PC-3 (cell line): ENCODE data around the gene MEGF9. TPM values are rescaled to one million over a fixed set of nuclear protein-coding genes. Genes with fewer than 3 reads are reported as not detected.

ENCODE experiments used
- ATAC-seq: fragments of 200-7000 bp; cut with Tn5 transposase; 2 replicates; pipeline ENCODE4 v1.9.1; 2020; ENCODE audit warnings: mild to moderate bottlenecking, moderate library complexity
- BruUV-seq: library from RNA; stranded (reverse); fragments of 400-500 nt; replicated peaks from 2 replicates; lab custom pipeline; 2021; lab: Mats Ljungman, UMichigan
- CTCF ChIA-PET: fragments of 300-600 bp; sonication (Branson Sonifier 250); formaldehyde crosslinking; loops from one replicate; lab custom pipeline; 2022; ENCODE audit warnings: antibody characterized with exemption; lab: Charles Lee
- POLR2A ChIA-PET: fragments of 300-600 bp; sonication (Branson Sonifier 250); formaldehyde crosslinking; loops from one replicate; lab custom pipeline; 2022; ENCODE audit warnings: antibody characterized with exemption; ENCODE audit not compliant: unreplicated experiment; lab: Charles Lee
- DNase-seq: peaks from one replicate; pipeline ENCODE4 v3.0.0-alpha.2; 2015
- H2AFZ ChIP-seq: fragments of 300-600 bp; sonication (generic); 2 replicates; pipeline ENCODE4 v1.6.0; 2016; ENCODE audit warnings: antibody characterized with exemption, low read length
- H3F3A ChIP-seq: fragments of 300-600 bp; sonication (generic); one replicate; pipeline ENCODE4 v1.6.0; 2017; ENCODE audit warnings: antibody characterized with exemption, low read length, control low read depth, mild to moderate bottlenecking; ENCODE audit not compliant: unreplicated experiment
- H3K27ac ChIP-seq: fragments of 300-600 bp; sonication (generic); 2 replicates; pipeline ENCODE4 v1.5.1; 2016; ENCODE audit warnings: mild to moderate bottlenecking, low read length
- H3K27me3 ChIP-seq: fragments of 300-600 bp; sonication (generic); 2 replicates; pipeline ENCODE4 v1.6.1; 2016; ENCODE audit warnings: low read length, mixed read lengths
- H3K36me3 ChIP-seq: fragments of 300-600 bp; sonication (generic); 2 replicates; pipeline ENCODE4 v1.6.1; 2016; ENCODE audit warnings: low read depth, mixed run types, low read length, mixed read lengths
- H3K4me1 ChIP-seq: fragments of 300-600 bp; sonication (generic); 2 replicates; pipeline ENCODE4 v1.5.1; 2016; ENCODE audit warnings: low read length; ENCODE audit not compliant: insufficient read depth
- H3K4me2 ChIP-seq: fragments of 300-600 bp; sonication (generic); 2 replicates; pipeline ENCODE4 v1.6.0; 2016; ENCODE audit warnings: low read length
- H3K4me3 ChIP-seq: fragments of 300-600 bp; sonication (generic); 2 replicates; pipeline ENCODE4 v1.5.1; 2016; ENCODE audit warnings: mild to moderate bottlenecking, low read length, mixed read lengths
- H3K79me2 ChIP-seq: fragments of 300-600 bp; sonication (generic); 2 replicates; pipeline ENCODE4 v1.6.1; 2017; ENCODE audit warnings: low read length, mixed read lengths
- H3K9ac ChIP-seq: fragments of 300-600 bp; sonication (generic); 2 replicates; pipeline ENCODE4 v1.6.0; 2016; ENCODE audit warnings: mild to moderate bottlenecking, low read length
- H3K9me2 ChIP-seq: fragments of 300-600 bp; sonication (generic); replicated peaks from 2 replicates; pipeline ENCODE4 v1.6.1; 2016; ENCODE audit warnings: mixed run types, low read length, mixed read lengths
- H3K9me3 ChIP-seq: fragments of 300-600 bp; sonication (generic); 2 replicates; pipeline ENCODE4 v1.6.1; 2016; ENCODE audit warnings: low read length, mixed read lengths
- H4K20me1 ChIP-seq: fragments of 300-600 bp; sonication (generic); 2 replicates; pipeline ENCODE4 v1.6.1; 2016; ENCODE audit warnings: low read length, mixed read lengths
- EZH2 ChIP-seq: fragments of 300-600 bp; sonication (generic); IDR thresholded peaks from one replicate; pipeline ENCODE4 v1.6.1; 2017; ENCODE audit warnings: antibody characterized with exemption, mild to moderate bottlenecking, low read length; ENCODE audit not compliant: unreplicated experiment
- EZH2phosphoT487 ChIP-seq: fragments of 300-600 bp; sonication (generic); IDR thresholded peaks from 2 replicates; pipeline ENCODE4 v1.6.1; 2018; ENCODE audit warnings: mild to moderate bottlenecking, antibody characterized with exemption, low read length, borderline replicate concordance
- intact Hi-C: fragments of 100-400 bp; cut with micrococcal nuclease; formaldehyde crosslinking; loops from 2 replicates; pipeline ENCODE4 v1.9.0; 2023
- total RNA-seq: library from RNA; depleted of rRNA; stranded (reverse); fragments of >200 nt; gene quantifications from 2 replicates; pipeline ENCODE4 v1.2.3, GENCODE V29; 2014
- TF ChIP-seq, protein P1 (sequence below): fragments of 300-600 bp; sonication (generic); conservative IDR thresholded peaks from 2 replicates; pipeline ENCODE4 v1.5.1; 2017; ENCODE audit warnings: antibody characterized with exemption, low read depth, mild to moderate bottlenecking, low read length

Gene MEGF9
- total RNA-seq, 1 experiment from 2014 or later = 2.6 TPM

DNA sequence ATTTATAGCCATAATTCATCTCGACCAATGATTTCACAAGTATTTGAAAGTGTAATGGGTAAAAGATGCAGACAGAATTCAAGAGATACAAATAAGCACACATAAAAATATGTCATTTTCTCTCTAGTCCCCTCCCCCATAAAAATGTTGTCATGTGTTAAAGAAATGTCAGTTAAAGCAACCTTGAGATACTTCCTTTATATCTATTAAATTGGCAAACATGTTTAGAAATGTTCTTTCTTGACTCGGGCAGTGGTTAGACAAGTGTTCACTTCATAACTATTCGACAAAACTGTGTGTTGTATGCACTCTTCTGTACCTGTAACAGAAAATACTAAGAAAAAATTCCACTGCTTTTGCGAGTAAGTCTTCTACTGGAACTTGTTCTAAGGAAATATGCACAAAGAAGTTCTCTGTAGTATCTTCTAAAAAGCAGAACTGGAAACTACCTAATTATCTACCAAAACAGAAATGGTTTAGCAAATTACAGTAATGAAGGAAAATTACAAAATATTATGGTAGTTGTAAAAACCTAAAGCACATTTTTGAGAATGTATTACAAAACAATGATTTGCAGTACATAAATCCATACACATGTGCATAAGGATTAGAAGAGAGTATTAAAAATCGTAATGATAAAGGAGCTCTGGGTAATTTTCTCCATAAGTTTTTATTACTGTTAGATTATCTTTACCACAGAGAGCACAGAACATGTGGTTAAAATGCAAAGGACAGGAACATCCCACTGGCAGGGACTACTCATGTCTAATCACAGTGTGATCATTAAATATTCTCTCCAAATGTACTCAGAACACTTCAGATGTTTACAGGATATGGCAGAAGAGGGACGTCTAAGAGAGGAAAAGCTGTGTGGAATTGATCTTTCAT, 43.0 kb upstream of the MEGF9 start:
- Histone ChIP-seq H2AFZ (no peak overlapping the region), H3K79me2 (no peaks in the 10 kb centered on the region), H3K9me2 (no peaks in the 10 kb centered on the region), H4K20me1 (no peaks in the 10 kb centered on the region), H3K27me3 (no peaks in the 10 kb centered on the region), H3K4me2 (no peak overlapping the region), H3K9ac (no peak overlapping the region), H3F3A (no peaks in the 10 kb centered on the region), H3K4me1 (no peaks in the 10 kb centered on the region), H3K27ac (no peak overlapping the region), H3K9me3 (no peaks in the 10 kb centered on the region), H3K4me3 (no peak overlapping the region), H3K36me3 (0 out of 2 replicates have a peak, but pooled peaks cover 2% of the 10 kb centered on the region)
- ChIA-PET CTCF (interaction anchor here (0.5 to 0.6 kb wide), 2 partner anchors 55 to 193 kb away, joined by 3 read pairs; no protein-coding TSS in a partner anchor), POLR2A (no interaction called here)
- TF ChIP-seq EZH2phosphoT487 (no peak), EZH2 (no peak)
- TF ChIP-seq, protein P1, sequence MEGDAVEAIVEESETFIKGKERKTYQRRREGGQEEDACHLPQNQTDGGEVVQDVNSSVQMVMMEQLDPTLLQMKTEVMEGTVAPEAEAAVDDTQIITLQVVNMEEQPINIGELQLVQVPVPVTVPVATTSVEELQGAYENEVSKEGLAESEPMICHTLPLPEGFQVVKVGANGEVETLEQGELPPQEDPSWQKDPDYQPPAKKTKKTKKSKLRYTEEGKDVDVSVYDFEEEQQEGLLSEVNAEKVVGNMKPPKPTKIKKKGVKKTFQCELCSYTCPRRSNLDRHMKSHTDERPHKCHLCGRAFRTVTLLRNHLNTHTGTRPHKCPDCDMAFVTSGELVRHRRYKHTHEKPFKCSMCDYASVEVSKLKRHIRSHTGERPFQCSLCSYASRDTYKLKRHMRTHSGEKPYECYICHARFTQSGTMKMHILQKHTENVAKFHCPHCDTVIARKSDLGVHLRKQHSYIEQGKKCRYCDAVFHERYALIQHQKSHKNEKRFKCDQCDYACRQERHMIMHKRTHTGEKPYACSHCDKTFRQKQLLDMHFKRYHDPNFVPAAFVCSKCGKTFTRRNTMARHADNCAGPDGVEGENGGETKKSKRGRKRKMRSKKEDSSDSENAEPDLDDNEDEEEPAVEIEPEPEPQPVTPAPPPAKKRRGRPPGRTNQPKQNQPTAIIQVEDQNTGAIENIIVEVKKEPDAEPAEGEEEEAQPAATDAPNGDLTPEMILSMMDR = no peak
- BruUV-seq = no TSS peak
- ATAC-seq (no peak), DNase-seq (no peak)
- intact Hi-C loops = loop anchor here (2.0 to 5.0 kb wide), 3 partner anchors 135 to 318 kb away; partner anchors contain the start of gene CNTRL

DNA sequence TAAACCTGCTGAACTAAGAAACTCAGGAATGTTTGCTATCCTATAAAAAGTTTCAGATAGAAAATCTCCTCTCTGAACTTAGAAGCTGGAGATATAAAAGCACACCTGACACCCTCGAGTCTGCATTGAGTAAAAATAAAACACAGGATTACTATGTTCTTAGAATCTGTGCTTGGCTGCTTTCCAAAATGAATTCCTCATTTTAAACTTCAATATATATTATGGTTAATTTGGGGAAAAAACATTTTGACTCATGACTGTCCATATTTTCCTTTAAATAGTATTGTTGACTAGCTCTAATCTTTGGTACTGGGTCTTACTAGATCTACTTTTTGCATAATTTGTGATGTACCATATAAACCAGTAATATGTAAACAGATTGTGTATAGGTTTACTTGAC, 42.3 kb upstream of the MEGF9 start:
- H3K9me2 ChIP-seq = no peaks in the 10 kb centered on the region
- intact Hi-C loops = loop anchor here (2.0 to 5.0 kb wide), 3 partner anchors 134 to 318 kb away; partner anchors contain the start of gene CNTRL
- no peak for DNase-seq
- no peaks in the 10 kb centered on the region for H3F3A ChIP-seq
- CTCF ChIA-PET = interaction anchor here (0.5 to 0.6 kb wide), 2 partner anchors 54 to 192 kb away, joined by 3 read pairs; no protein-coding TSS in a partner anchor
- no peak overlapping the region for H3K27ac ChIP-seq
- no peak overlapping the region for H2AFZ ChIP-seq
- no peak overlapping the region for H3K9ac ChIP-seq
- BruUV-seq = no TSS peak
- ATAC-seq = peak; percentile 37; the same call in 1 of the 2 replicates
- no peaks in the 10 kb centered on the region for H3K27me3 ChIP-seq
- H3K79me2 ChIP-seq = no peaks in the 10 kb centered on the region
- H4K20me1 ChIP-seq = no peaks in the 10 kb centered on the region
- POLR2A ChIA-PET = no interaction called here
- H3K4me3 ChIP-seq = no peak overlapping the region
- H3K9me3 ChIP-seq = no peaks in the 10 kb centered on the region
- no peak overlapping the region for H3K4me2 ChIP-seq
- TF ChIP-seq EZH2phosphoT487 (no peak), EZH2 (no peak)
- TF ChIP-seq, protein P1 = no peak
- no peaks in the 10 kb centered on the region for H3K36me3 ChIP-seq
- H3K4me1 ChIP-seq = no peaks in the 10 kb centered on the region
